OCI-LY1 (cell line): ENCODE data around the gene RAB4B.

Experiments
- H2AFZ ChIP-seq: fragments of 200-600 bp; sonication (generic), shearing (Covaris generic); 2 replicates; pipeline ENCODE4 v1.6.0; 2014; ENCODE audit warnings: antibody characterized with exemption, mild to moderate bottlenecking, low read length
- H3F3A ChIP-seq: fragments of 200-600 bp; sonication (generic), shearing (Covaris generic); 2 replicates; pipeline ENCODE4 v1.6.0; 2014; ENCODE audit warnings: mild to moderate bottlenecking, antibody characterized with exemption, low read length, moderate library complexity; ENCODE audit not compliant: insufficient read depth
- H3K27ac ChIP-seq: fragments of 200-600 bp; sonication (generic); 2 replicates; pipeline ENCODE4 v1.5.1; 2014; ENCODE audit warnings: low read length, mixed run types, mild to moderate bottlenecking, low read depth; ENCODE audit not compliant: poor library complexity, severe bottlenecking
- H3K27me3 ChIP-seq: fragments of 200-600 bp; sonication (generic); 2 replicates; pipeline ENCODE4 v1.6.0; 2014; ENCODE audit warnings: antibody characterized with exemption, mild to moderate bottlenecking, low read length, moderate library complexity; ENCODE audit not compliant: insufficient read depth
- H3K36me3 ChIP-seq: fragments of 200-600 bp; sonication (generic); 2 replicates; pipeline ENCODE4 v1.6.1; 2014; ENCODE audit warnings: mild to moderate bottlenecking, antibody characterized with exemption, low read length, moderate library complexity, mixed read lengths; ENCODE audit not compliant: insufficient read depth
- H3K4me1 ChIP-seq: fragments of 200-600 bp; sonication (generic); 2 replicates; pipeline ENCODE4 v1.5.1; 2014; ENCODE audit warnings: mild to moderate bottlenecking, low read length, moderate library complexity; ENCODE audit not compliant: insufficient read depth, severe bottlenecking
- H3K4me2 ChIP-seq: fragments of 200-600 bp; sonication (generic), shearing (Covaris generic); 2 replicates; pipeline ENCODE4 v1.6.1; 2014; ENCODE audit warnings: low read length
- H3K4me3 ChIP-seq: fragments of 200-600 bp; sonication (generic); 2 replicates; pipeline ENCODE4 v1.5.1; 2014; ENCODE audit warnings: low read length, low read depth, mild to moderate bottlenecking, mixed read lengths; ENCODE audit not compliant: poor library complexity, severe bottlenecking
- H3K79me2 ChIP-seq: fragments of 200-600 bp; shearing (Covaris generic); 2 replicates; pipeline ENCODE4 v1.6.1; 2016; ENCODE audit warnings: mixed run types, low read length, mixed read lengths; ENCODE audit not compliant: insufficient read depth
- H3K9ac ChIP-seq: fragments of 200-600 bp; sonication (generic), shearing (Covaris generic); 2 replicates; pipeline ENCODE4 v1.6.1; 2014; ENCODE audit warnings: mild to moderate bottlenecking, low read length, mixed read lengths
- H3K9me2 ChIP-seq: fragments of 200-600 bp; sonication (generic), shearing (Covaris generic); 2 replicates; pipeline ENCODE4 v1.6.1; 2014; ENCODE audit warnings: low read depth, mild to moderate bottlenecking, low read length, mixed read lengths
- H3K9me3 ChIP-seq: fragments of 200-600 bp; shearing (Covaris generic); 2 replicates; pipeline ENCODE4 v1.6.1; 2014; ENCODE audit warnings: low read length, mixed read lengths
- H4K20me1 ChIP-seq: fragments of 200-600 bp; sonication (generic), shearing (Covaris generic); 2 replicates; pipeline ENCODE4 v1.6.0; 2016; ENCODE audit warnings: mild to moderate bottlenecking, low read length; ENCODE audit not compliant: insufficient read depth
- EZH2 ChIP-seq: fragments of 200-600 bp; sonication (generic), shearing (Covaris generic); IDR thresholded peaks from 2 replicates; pipeline ENCODE4 v1.8.0; 2017; ENCODE audit warnings: borderline replicate concordance, mixed run types, mild to moderate bottlenecking, antibody characterized with exemption, low read length, moderate library complexity, mixed read lengths
- TF ChIP-seq, protein P1 (sequence below): fragments of 200-600 bp; sonication (generic), shearing (Covaris generic); IDR thresholded peaks from 2 replicates; pipeline ENCODE4 v1.5.1; 2017; ENCODE audit warnings: mild to moderate bottlenecking, antibody characterized with exemption, low read length, moderate library complexity, mixed read lengths

The RAB4B gene

DNA sequence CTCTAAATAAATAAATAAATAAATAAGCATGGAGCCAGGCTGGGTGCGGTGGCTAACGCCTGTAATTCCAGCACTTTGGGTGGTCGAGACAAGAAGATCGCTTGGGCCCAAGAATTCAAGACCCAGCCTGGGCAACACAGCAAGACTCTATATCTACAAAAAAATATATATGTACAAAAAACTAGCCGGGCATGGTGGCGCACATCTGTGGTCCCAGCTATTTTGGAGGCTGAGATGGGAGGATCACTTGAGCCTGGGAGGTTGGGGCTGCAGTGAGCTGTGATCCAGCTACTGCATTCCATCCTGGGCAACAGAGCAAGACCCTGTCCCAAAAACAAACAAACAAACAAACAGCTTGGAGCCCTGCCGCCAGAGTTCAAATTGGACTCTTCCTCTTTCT lies 30.5 kb upstream of the RAB4B start:
- Histone ChIP-seq H3K4me1 (peaks cover 31% of the 10 kb centered on the region), H3K4me2 (no peak overlapping the region), H3K79me2 (peaks cover 15% of the 10 kb centered on the region)

GRCh38 chr19:40750058-40750873 lies 27.8 kb upstream of the RAB4B start, which contains the start of gene ACTMAP:
Gene ACTMAP, minus strand, starts transcription at chr19:40750477. Its CDS starts 674 bp downstream, at chr19:40749803.
- Histone ChIP-seq H3K9me3 (no peaks in the 10 kb centered on the region), H3K27ac (peak within 1 kb of the TSS; percentile 84), H3K9ac (peak within 1 kb of the TSS; percentile 98), H3K4me3 (peak within 1 kb of the TSS; percentile 89), H3F3A (no peaks in the 10 kb centered on the region), H3K79me2 (peaks cover 42% of the 10 kb centered on the region), H3K4me1 (peaks cover 53% of the 10 kb centered on the region), H2AFZ (no peak within 1 kb of the TSS), H3K27me3 (no peaks in the 10 kb centered on the region), H3K4me2 (peak within 1 kb of the TSS; percentile 75), H4K20me1 (no peaks in the 10 kb centered on the region), H3K36me3 (peaks cover 34% of the 10 kb centered on the region), H3K9me2 (no peaks in the 10 kb centered on the region)
- TF ChIP-seq, protein P1, sequence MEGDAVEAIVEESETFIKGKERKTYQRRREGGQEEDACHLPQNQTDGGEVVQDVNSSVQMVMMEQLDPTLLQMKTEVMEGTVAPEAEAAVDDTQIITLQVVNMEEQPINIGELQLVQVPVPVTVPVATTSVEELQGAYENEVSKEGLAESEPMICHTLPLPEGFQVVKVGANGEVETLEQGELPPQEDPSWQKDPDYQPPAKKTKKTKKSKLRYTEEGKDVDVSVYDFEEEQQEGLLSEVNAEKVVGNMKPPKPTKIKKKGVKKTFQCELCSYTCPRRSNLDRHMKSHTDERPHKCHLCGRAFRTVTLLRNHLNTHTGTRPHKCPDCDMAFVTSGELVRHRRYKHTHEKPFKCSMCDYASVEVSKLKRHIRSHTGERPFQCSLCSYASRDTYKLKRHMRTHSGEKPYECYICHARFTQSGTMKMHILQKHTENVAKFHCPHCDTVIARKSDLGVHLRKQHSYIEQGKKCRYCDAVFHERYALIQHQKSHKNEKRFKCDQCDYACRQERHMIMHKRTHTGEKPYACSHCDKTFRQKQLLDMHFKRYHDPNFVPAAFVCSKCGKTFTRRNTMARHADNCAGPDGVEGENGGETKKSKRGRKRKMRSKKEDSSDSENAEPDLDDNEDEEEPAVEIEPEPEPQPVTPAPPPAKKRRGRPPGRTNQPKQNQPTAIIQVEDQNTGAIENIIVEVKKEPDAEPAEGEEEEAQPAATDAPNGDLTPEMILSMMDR = no peak
- TF ChIP-seq EZH2 = no peak

More for the DNA sequence above, 30.5 kb upstream of the RAB4B start:
- no peak overlapping the region for H3K9ac ChIP-seq
- peaks cover 14% of the 10 kb centered on the region for H3K36me3 ChIP-seq
- no peaks in the 10 kb centered on the region for H3K27me3 ChIP-seq
- no peaks in the 10 kb centered on the region for H3K9me3 ChIP-seq
- no peaks in the 10 kb centered on the region for H3F3A ChIP-seq
- H4K20me1 ChIP-seq = no peaks in the 10 kb centered on the region
- H3K9me2 ChIP-seq = no peaks in the 10 kb centered on the region
- no peak for TF ChIP-seq EZH2
- TF ChIP-seq, protein P1 = no peak
- peak overlapping the region; percentile 83 for H3K27ac ChIP-seq
- H3K4me3 ChIP-seq = no peak overlapping the region
- H2AFZ ChIP-seq = no peak overlapping the region

DNA sequence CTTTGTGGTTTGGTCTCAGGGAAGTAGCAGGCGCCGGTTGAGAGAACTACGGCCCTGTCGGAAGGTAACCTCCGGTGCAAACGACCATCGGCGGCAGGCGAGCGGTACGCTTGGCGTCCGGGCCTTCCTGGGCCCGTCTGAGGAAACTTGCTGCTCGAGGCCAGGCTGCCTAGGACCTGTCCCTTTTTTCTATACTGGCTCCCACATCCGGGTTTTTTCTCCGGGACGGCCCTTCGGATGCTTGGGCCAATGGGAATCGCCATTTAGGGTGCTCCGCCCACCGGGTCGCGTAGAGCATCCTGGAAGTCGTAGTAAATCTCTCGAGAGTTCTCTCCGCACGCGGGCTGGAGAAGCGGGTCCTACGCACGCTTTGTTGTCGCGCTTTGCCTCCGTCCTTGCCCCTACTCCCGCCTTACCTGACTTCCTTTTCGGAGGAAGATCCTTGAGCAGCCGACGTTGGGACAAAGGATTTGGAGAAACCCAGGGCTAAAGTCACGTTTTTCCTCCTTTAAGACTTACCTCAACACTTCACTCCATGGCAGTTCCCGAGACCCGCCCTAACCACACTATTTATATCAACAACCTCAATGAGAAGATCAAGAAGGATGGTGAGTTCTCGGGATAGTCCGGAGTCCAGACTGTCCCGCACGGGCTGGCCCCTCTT lies 27.0 kb upstream of the RAB4B start, which contains the start of gene SNRPA:
Gene SNRPA (plus strand): TSS at position 330 of the 664 bp plus-strand sequence. CDS start 206 bp downstream, at position 536.
- Histone ChIP-seq H3K4me2 (peak within 1 kb of the TSS; percentile 75), H4K20me1 (no peaks in the 10 kb centered on the region), H3K9me2 (no peaks in the 10 kb centered on the region), H3K36me3 (peaks cover 42% of the 10 kb centered on the region), H3K79me2 (peaks cover 49% of the 10 kb centered on the region), H3K9ac (peak within 1 kb of the TSS; percentile 98), H2AFZ (no peak within 1 kb of the TSS), H3K27ac (peak within 1 kb of the TSS; percentile 84), H3F3A (no peaks in the 10 kb centered on the region), H3K4me1 (peaks cover 61% of the 10 kb centered on the region), H3K9me3 (no peaks in the 10 kb centered on the region), H3K27me3 (no peaks in the 10 kb centered on the region), H3K4me3 (peak within 1 kb of the TSS; percentile 89)
- no peak for TF ChIP-seq EZH2
- TF ChIP-seq, protein P1 = no peak
